Liver (tissue), 9 donors: ENCODE results near the gene DARS1. TPM values are rescaled to one million over a fixed set of nuclear protein-coding genes. Genes with fewer than 3 reads are reported as not detected.

Source experiments
- DNase-seq: peaks from one replicate; pipeline ENCODE4 v3.0.0-alpha.2; 2017; ENCODE audit warnings: low spot score
- H3K27ac ChIP-seq, 2 donors: one replicate each; pipeline ENCODE4 v1.7.0; 2013; ENCODE audit warnings: inconsistent platforms in 2 of 2, low read length in 2 of 2, control low read depth in 1 of 2, low read depth in 1 of 2, mild to moderate bottlenecking in 1 of 2
- H3K27me3 ChIP-seq, 4 donors: one replicate each; pipeline versions ENCODE4 v1.6.1 to v1.7.0; 2013; ENCODE audit warnings: low read length in 3 of 4, inconsistent platforms in 1 of 4, mild to moderate bottlenecking in 1 of 4, moderate library complexity in 1 of 4; ENCODE audit not compliant: control insufficient read depth in 4 of 4, insufficient read depth in 4 of 4
- H3K36me3 ChIP-seq, 4 donors: one replicate each; pipeline versions ENCODE4 v1.6.1 to v1.7.0; 2013; ENCODE audit warnings: low read length in 3 of 4, mild to moderate bottlenecking in 3 of 4, low read depth in 1 of 4, moderate library complexity in 1 of 4; ENCODE audit not compliant: control insufficient read depth in 4 of 4, insufficient read depth in 3 of 4
- H3K4me1 ChIP-seq, 4 donors: one replicate each; pipeline versions ENCODE4 v1.6.1 to v1.7.0; 2013; ENCODE audit warnings: low read length in 3 of 4, mild to moderate bottlenecking in 3 of 4, moderate library complexity in 1 of 4; ENCODE audit not compliant: control insufficient read depth in 4 of 4, insufficient read depth in 4 of 4
- H3K4me3 ChIP-seq, 3 donors: one replicate each; pipeline versions ENCODE4 v1.6.1 to v1.7.0; 2013; ENCODE audit warnings: low read length in 3 of 3, control low read depth in 1 of 3, low read depth in 1 of 3, mild to moderate bottlenecking in 1 of 3
- H3K9ac ChIP-seq, 2 donors: one replicate each; pipeline ENCODE4 v1.7.0; 2013; ENCODE audit warnings: low read length in 2 of 2, mild to moderate bottlenecking in 2 of 2, moderate library complexity in 2 of 2, control low read depth in 1 of 2, low read depth in 1 of 2
- H3K9me3 ChIP-seq, 4 donors: one replicate each; pipeline versions ENCODE4 v1.6.1 to v1.7.0; 2013; ENCODE audit warnings: low read length in 3 of 4; ENCODE audit not compliant: control insufficient read depth in 4 of 4
- ATF3 ChIP-seq: IDR thresholded peaks from 2 replicates; pipeline ENCODE4 v1.6.1; 2016; ENCODE audit warnings: antibody characterized with exemption
- CTCF ChIP-seq: fragments of 150-350 bp; IDR thresholded peaks from 2 replicates; pipeline ENCODE4 v1.5.1; 2017; ENCODE audit warnings: improper control_type of control experiment, low read depth, low read length; ENCODE audit not compliant: missing input control
- EGR1 ChIP-seq, 2 donors: IDR thresholded peaks; 2 replicates each; pipeline ENCODE4 v1.6.1; 2016 to 2018; ENCODE audit warnings: antibody characterized with exemption in 2 of 2, low read depth in 2 of 2
- FOXA1 ChIP-seq: IDR thresholded peaks from 2 replicates; pipeline ENCODE4 v1.6.1; 2016; ENCODE audit warnings: antibody characterized with exemption
- FOXA2 ChIP-seq: IDR thresholded peaks from 2 replicates; pipeline ENCODE4 v1.6.1; 2016; ENCODE audit warnings: antibody characterized with exemption
- GABPA ChIP-seq, 2 donors: IDR thresholded peaks in 1 of 2; conservative IDR thresholded peaks in 1 of 2; 2 replicates each; pipeline ENCODE4 v1.6.1; 2016; ENCODE audit warnings: antibody characterized with exemption in 2 of 2, mild to moderate bottlenecking in 1 of 2, moderate library complexity in 1 of 2
- HNF4A ChIP-seq, 2 donors: conservative IDR thresholded peaks; 2 replicates each; pipeline ENCODE4 v1.6.1; 2016; ENCODE audit warnings: antibody characterized with exemption in 2 of 2, mild to moderate bottlenecking in 2 of 2
- HNF4G ChIP-seq: IDR thresholded peaks from 2 replicates; pipeline ENCODE4 v1.6.1; 2016; ENCODE audit warnings: antibody characterized with exemption
- JUND ChIP-seq, 2 donors: IDR thresholded peaks; 2 replicates each; pipeline ENCODE4 v1.6.1; 2016; ENCODE audit warnings: antibody characterized with exemption in 2 of 2
- MAX ChIP-seq: IDR thresholded peaks from 2 replicates; pipeline ENCODE4 v1.6.1; 2016; ENCODE audit warnings: antibody characterized with exemption
- RAD21 ChIP-seq, 2 donors: IDR thresholded peaks; 2 replicates each; pipeline ENCODE4 v1.6.1; 2016; ENCODE audit warnings: antibody characterized with exemption in 2 of 2, mild to moderate bottlenecking in 2 of 2
- REST ChIP-seq: IDR thresholded peaks from 2 replicates; pipeline ENCODE4 v1.6.1; 2016; ENCODE audit warnings: antibody characterized with exemption, mild to moderate bottlenecking
- RXRA ChIP-seq, 2 donors: IDR thresholded peaks; 2 replicates each; pipeline ENCODE4 v1.6.1; 2017 to 2018; ENCODE audit warnings: antibody characterized with exemption in 2 of 2, mild to moderate bottlenecking in 1 of 2
- SP1 ChIP-seq: IDR thresholded peaks from 2 replicates; pipeline ENCODE4 v1.6.1; 2018; ENCODE audit warnings: antibody characterized with exemption, mild to moderate bottlenecking
- TAF1 ChIP-seq: conservative IDR thresholded peaks from 2 replicates; pipeline ENCODE4 v1.6.1; 2016; ENCODE audit warnings: antibody characterized with exemption, mild to moderate bottlenecking
- YY1 ChIP-seq: IDR thresholded peaks from 2 replicates; pipeline ENCODE4 v1.6.1; 2016; ENCODE audit warnings: antibody characterized with exemption, mild to moderate bottlenecking
- ZBTB33 ChIP-seq: IDR thresholded peaks from 2 replicates; pipeline ENCODE4 v1.6.1; 2016; ENCODE audit warnings: antibody characterized with exemption
- WGBS: extraction: QIAGEN DNeasy Blood & Tissue Kit; methylation state at CpG from one replicate; pipeline ENCODE4 v1.1.7; 2013; 5-methylcytosine and 5-hydroxymethylcytosine counted together
- polyA plus RNA-seq, 2 donors: library from polyadenylated mRNA; stranded (reverse) in 1 of 2; unstranded in 1 of 2; fragments of 200-250 nt in 1 of 2; fragments of >200 nt in 1 of 2; fragmentation: Nextera tagmentation in 1 of 2; extraction: Ambion mirVana in 1 of 2; gene quantifications; one replicate each; pipeline versions ENCODE4 v1.2.1 to v1.2.3, GENCODE V29; 2013 to 2015
- total RNA-seq, 2 donors: library from RNA; depleted of rRNA; stranded (reverse); fragments of >200 nt; gene quantifications; one replicate each; pipeline ENCODE4 v1.2.3, GENCODE V29; 2014
- donor health status: healthy.
- donor health status: healthy.
- donor health status: healthy.
- donor health status: healthy.
- donor health status: healthy.

Gene DARS1
- total and polyA plus RNA-seq, 4 donors: 25.0 to 44.1 (median 32.6) TPM

GRCh38 chr2:135926605-135927004 lies 58.8 kb downstream of the DARS1 start:
- Histone ChIP-seq H3K36me3 (peaks cover 3 to 24% (median 18%) of the 10 kb centered on the region in 4 donors), H3K9me3 (no peaks in the 10 kb centered on the region), H3K4me3 (no peak overlapping the region), H3K27ac (no peak overlapping the region), H3K9ac (no peak overlapping the region), H3K27me3 (no peaks in the 10 kb centered on the region), H3K4me1 (no peaks in the 10 kb centered on the region)
- WGBS: 96% methylated on average over 3 of the region's 3 CpGs
- no peak for TF ChIP-seq MAX
- TF ChIP-seq RAD21 (IDR thresholded peaks at IDR 0.05): no peak
- TF ChIP-seq ATF3: no peak
- no peak for TF ChIP-seq HNF4G
- no peak for TF ChIP-seq JUND (IDR thresholded peaks at IDR 0.05)
- TF ChIP-seq YY1: no peak
- TF ChIP-seq TAF1: no peak
- TF ChIP-seq SP1: no peak
- no peak for TF ChIP-seq RXRA (IDR thresholded peaks at IDR 0.05)
- no peak for TF ChIP-seq FOXA1
- no peak for TF ChIP-seq HNF4A (conservative IDR thresholded peaks at IDR 0.05)
- TF ChIP-seq ZBTB33: no peak
- no peak for TF ChIP-seq REST
- TF ChIP-seq GABPA (IDR thresholded peaks at IDR 0.05 in 1 of 2, conservative IDR thresholded peaks at IDR 0.05 in 1 of 2): no peak
- no peak for TF ChIP-seq FOXA2
- no peak for TF ChIP-seq EGR1 (IDR thresholded peaks at IDR 0.05; ENCODE audit: low read depth in 2 of 2)
- no peak for DNase-seq

- H3K27ac ChIP-seq: no peak overlapping the region
- H3K4me1 ChIP-seq: no peaks in the 10 kb centered on the region
- no peak overlapping the region for H3K4me3 ChIP-seq
- 83% methylated on average over 2 of the region's 2 CpGs for WGBS
- H3K9ac ChIP-seq: no peak overlapping the region
- no peak for DNase-seq
- TF ChIP-seq YY1: no peak
- TF ChIP-seq FOXA2: no peak
- TF ChIP-seq CTCF: no peak
- TF ChIP-seq EGR1 (IDR thresholded peaks at IDR 0.05; ENCODE audit: low read depth in 2 of 2): no peak
- no peak for TF ChIP-seq GABPA (IDR thresholded peaks at IDR 0.05 in 1 of 2, conservative IDR thresholded peaks at IDR 0.05 in 1 of 2)
- TF ChIP-seq TAF1: no peak
- no peak for TF ChIP-seq SP1
- no peak for TF ChIP-seq HNF4A (conservative IDR thresholded peaks at IDR 0.05)
- TF ChIP-seq RXRA (IDR thresholded peaks at IDR 0.05): no peak
- no peaks in the 10 kb centered on the region for H3K9me3 ChIP-seq
- H3K36me3 ChIP-seq: peaks cover 0 to 19% (median 14%) of the 10 kb centered on the region in 4 donors
- H3K27me3 ChIP-seq: no peaks in the 10 kb centered on the region
These were observed 59.9 kb downstream of the DARS1 start for GRCh38 chr2:135925571-135925970.
